NCI-H2029 (cell line): ENCODE measurements around the gene SMYD5.
"Not testable (repeated sequence)": the region's sequence is repeated elsewhere in the genome, so short reads cannot be mapped to it uniquely, and the experiment has no call there.

Experiments
- DNase-seq: peaks from one replicate; lab custom pipeline; 2025; lab: John Stamatoyannopoulos, UW

The SMYD5 gene

DNA sequence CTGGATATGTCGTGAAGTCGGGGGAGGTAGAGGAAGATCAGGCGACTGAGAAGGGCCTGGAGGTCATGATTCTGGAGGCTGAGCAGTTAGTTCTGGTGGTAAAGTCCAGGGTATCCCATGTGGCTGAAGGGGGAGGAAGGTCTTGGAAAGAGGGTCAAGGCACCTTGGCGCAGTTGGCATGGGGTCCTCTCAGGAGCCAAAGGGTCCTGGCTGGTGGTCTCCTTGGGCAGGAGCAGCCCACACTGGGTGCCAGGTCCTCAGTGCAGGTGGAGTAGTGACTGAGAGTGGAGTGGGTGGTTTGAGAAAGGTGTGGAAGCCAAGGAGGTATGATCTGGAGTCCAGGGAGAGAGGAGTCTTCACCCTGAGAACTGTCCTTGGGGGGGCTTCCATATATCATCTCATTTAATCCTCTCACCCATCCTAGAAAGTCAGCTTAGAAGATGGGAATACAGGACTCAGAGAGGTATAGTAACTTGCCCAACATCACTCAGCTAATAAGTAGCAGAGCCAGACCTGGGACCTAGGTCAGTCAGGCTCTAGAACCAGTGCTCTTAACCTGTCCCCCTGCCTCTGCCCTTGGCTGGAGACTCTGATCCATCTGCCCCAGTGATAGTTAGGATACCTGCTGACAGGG lies 45.8 kb downstream of the SMYD5 start:
- DNase-seq, result no peak

GRCh38 chr2:73260338-73260984 lies 46.4 kb downstream of the SMYD5 start:
- no peak for DNase-seq

- no peak for DNase-seq
Observed at GRCh38 chr2:73262108-73262651, 48.1 kb downstream of the SMYD5 start.

DNA sequence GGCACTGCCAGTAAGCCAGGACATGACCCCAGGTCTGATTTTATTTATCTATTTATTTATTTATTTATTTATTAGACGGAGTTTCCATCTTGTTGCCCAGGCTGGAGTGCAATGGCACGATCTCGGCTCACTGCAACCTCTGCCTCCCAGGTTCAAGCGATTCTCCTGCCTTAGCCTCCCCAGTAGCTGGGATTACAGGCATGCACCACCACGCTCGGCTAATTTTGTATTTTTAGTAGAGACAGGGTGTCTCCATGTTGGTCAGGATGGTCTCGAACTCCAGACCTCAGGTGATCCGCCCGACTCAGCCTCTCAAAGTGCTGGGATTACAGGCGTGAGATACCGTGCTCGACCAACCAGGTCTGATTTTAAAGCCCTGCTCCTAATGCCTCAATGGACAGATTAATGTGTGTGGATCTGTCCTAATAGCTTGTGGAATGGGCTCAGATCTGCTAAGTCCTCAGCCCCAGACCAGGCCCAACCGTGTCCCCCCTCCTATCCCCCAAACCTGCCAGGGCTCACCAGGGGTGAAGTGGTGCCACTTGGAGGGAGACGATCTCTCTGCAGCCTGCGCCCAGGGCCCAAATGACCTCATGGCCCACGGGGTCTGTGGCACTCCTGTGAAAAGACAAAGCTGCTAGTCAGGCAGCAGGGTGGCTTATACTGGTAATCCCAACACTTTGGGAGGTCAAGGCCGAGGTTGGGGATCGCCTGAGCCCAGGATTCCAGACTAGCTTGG lies 48.8 kb downstream of the SMYD5 start:
- DNase-seq, result not testable (repeated sequence)

DNA sequence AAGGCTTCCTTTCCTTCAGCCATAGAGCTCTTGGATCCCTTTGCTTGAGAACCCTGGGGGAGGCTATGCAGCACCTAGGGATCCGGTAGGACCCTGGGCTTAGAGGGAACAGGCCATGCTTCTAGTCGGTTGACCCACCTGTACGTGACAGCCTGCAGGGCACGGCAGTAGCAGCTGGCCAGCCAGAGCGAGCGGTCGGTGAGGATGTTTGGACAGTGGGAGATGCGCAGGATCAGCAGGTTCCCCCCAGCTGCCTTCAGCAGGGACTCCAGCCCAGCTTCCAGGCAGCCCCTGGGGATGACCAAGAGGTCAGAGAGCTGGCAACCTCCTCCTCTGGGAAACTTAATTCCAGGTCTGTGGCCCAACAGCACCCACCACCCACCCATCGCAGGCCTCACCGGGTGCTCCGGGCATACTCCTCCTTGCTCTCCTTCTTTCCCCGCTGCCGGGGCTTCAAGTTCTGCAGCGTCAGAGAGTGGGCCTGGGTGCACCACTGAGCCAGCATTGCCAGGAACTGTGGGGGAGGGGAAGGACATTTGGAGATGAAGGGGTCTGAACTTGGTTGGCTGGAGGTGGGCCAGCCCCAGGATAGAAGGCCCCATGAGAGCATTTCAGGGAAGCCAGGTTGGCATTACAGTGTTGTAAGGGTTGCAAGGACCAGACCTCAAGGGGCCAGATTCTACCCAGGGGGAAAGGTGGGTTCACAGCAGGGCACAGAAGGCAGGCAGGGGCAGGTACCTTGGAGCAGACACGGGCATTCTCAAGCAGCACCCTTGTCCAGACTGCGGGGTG lies 49.7 kb downstream of the SMYD5 start:
- no peak for DNase-seq

GRCh38 chr2:73264332-73264606 lies 50.2 kb downstream of the SMYD5 start:
- no peak for DNase-seq

DNA sequence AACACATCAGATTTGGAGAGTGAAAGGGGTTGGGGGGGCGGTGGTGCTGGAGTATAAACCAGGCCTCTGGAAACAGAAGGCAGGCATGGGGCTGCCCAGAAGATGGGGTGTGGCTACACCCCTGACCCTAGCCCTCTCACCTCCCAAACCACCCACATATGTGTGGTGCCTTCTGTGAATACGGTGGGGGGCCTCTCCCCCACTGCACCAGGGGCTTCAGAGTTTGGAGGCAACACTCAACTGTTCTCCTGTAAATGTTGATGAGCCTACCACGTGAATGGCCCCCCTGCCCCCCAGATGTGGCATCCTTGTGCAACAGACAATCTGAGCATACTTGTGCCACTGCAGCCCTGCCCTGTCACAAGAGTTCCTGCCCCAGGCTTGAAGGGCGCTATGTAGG lies 50.7 kb downstream of the SMYD5 start:
- no peak for DNase-seq

DNA sequence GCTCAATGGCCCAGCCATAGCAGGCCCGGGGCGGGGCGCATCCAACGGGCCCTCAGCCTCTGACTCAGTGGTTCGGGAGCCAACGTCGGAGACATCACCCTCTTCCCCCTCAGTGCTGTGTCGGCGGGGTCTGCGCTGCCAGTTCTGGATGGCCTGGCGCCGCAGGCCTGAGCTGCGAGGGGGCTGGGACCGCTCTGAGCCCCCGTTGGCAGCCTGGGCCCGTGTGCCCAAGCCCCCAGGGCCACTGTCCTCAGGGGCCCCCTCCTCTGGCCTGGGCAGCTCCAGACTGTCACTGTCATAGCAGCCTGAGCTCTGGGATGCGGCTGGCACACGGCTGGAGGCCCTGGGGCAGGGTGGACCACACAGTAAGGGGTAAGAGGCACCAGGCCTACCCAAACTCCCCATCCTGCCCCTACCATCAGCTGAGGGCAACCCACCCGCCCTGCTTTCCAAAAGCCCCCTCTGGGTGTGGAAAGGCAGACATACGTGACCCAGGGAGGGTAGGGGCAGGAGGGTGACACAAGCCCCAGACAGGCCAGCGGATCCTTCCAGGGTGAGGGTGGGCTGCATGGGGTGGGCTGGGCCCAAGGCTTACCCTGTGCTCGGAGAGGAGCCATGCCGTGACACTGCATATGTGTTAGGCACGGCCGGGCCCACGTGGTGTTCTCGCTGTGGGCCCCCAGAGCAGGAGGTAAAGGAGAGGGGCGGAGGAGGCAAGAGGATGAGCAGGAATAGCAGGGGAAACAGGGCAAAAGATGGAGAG lies 51.4 kb downstream of the SMYD5 start:
- DNase-seq, result no peak

GRCh38 chr2:73266061-73266901 lies 52.2 kb downstream of the SMYD5 start:
- no peak for DNase-seq

GRCh38 chr2:73267008-73267407 lies 53.0 kb downstream of the SMYD5 start:
- DNase-seq, result no peak

DNA sequence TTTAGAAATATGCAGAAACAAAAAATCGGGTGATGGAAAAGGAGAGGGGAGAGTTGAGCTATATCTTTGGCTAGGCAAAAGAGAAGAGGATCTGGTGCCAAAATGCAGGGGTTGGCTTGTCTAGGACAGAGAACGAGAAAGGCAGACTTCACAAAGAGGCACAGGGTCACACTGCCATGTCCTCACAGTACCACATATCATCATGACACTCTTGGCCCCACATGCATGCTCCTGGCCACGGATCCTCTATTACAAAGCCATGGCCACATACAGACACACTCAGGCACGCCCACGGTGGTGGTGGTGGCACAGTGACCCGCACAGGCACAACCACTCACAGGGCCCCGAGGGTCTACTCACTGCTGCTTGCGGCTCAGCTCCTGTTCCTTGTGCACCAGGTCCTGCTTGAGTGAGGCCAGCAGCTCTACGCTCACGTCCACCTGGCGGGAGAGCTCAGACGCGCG lies 54.4 kb downstream of the SMYD5 start:
- peak; percentile 31 for DNase-seq

DNA sequence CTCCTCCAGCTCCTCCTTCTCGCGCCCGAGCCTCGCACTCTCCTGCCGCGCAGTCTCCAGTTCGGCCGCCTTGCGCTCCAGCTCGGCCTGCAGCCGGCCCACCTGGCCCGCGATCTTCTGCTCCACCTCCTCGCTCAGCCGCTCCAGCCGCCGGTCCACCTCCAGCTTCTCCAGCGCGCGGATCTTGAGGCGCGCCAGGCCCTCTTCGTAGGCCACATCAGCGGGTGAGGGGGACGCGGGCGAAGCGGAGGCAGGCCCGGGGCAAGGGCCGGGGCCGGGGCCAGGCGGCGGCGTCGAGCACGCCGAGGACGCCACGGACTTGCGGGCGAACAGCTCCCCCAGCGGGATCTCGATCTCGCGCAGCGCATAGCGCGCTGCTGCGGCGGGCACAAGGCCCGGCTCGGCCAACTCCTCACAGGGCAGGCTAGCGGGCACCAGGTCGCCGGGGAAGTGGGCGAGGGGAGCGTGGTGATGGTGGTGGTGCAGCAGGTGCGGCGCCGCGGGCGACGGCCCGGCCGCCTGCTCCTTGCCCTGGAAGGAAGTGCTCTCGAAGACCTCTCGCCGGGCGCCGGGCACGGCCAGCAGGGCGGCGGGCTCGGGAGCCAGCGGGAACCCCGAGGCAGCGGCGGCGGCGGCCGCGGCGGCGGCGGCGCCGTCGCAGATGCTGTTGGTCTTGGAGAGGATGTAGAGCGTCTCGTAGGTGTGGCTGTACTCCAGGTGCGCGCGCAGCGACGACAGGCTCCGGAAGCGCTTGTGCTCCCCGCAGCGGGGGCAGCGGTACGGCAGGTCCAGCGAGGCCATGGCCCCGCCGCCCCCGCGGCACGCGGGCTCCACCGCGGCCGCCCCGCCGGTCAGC lies 55.0 kb downstream of the SMYD5 start:
- peak; percentile 70 for DNase-seq

DNA sequence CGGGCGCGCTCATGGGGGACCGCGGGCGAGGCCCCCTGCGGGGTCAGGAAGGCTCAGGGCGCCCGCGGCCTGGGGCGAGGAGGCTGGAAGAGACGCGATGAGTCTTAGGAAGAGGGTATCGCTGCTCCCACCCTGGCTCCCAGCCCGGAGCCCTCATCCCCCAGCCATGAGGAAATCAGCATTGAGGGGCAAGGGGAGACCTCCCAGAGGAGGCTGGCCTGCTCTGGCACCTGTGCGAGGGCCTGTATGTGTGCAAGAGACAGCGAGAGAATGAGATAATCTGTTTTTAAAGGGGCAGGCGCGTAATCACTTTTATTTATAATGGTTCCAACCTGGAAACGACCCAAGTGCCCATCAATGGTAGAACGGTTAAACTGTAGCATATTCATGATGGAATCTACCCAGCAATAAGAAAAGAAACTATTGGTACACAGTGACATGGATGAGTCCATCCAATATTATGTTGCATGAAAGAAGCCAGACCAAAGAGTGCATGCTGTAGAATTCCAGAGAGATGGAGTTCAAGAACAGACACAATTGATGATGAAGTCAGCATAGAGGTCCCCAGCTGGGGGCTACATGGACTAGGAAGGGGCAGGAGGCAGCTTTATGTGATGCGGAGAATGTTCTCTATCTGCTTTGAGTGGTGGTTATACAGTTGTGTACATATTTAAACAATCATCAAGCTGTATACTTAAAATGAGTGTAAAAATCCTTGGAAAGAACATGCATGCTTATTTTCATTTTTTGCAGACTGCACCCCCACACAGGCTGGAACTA lies 55.8 kb downstream of the SMYD5 start:
- DNase-seq, result no peak

- DNase-seq, result no peak
Observed at GRCh38 chr2:73272270-73272669, 58.2 kb downstream of the SMYD5 start.
